GM12878 (cell line): ENCODE data around the gene CTNNA3. TPM values are rescaled to one million over a fixed set of nuclear protein-coding genes. Genes with fewer than 3 reads are reported as not detected.

Source experiments
- ATAC-seq: fragments of 200-7000 bp; cut with Tn5 transposase; 3 replicates; pipeline ENCODE4 v1.9.1; 2020; ENCODE audit warnings: mild to moderate bottlenecking, moderate library complexity
- BruUV-seq: library from RNA; stranded (reverse); fragments of 400-500 nt; replicated peaks from 2 replicates; lab custom pipeline; 2021; lab: Mats Ljungman, UMichigan
- CTCF ChIA-PET: fragments of 300-600 bp; sonication (Branson Sonifier 250); formaldehyde crosslinking; extraction: SDS; loops from one replicate; lab custom pipeline; 2021; ENCODE audit warnings: inconsistent platforms; lab: Yijun Ruan, JAX
- POLR2A ChIA-PET: fragments of 350-600 bp; formaldehyde crosslinking; extraction: SDS; loops from one replicate; lab custom pipeline; 2021; ENCODE audit warnings: inconsistent platforms; lab: Charles Lee
- RAD21 ChIA-PET: fragments of 300-600 bp; sonication (Branson Sonifier 250); formaldehyde crosslinking; loops from one replicate; lab custom pipeline; 2023; ENCODE audit warnings: antibody characterized with exemption; ENCODE audit not compliant: unreplicated experiment; lab: Charles Lee
- SMC1A ChIA-PET: fragments of 300-600 bp; sonication (Branson Sonifier 250); formaldehyde crosslinking; loops from one replicate; lab custom pipeline; 2023; ENCODE audit not compliant: unreplicated experiment, uncharacterized antibody; lab: Charles Lee
- DNase-seq: peaks from one replicate; pipeline ENCODE4 v3.0.0-alpha.2; 2011; ENCODE audit warnings: low read depth, low spot score
- FAIRE-seq: peaks from 3 replicates; lab custom pipeline; 2011; peaks lifted over from hg19 to GRCh38; lab: Jason Lieb, UNC
- H2AFZ ChIP-seq: 2 replicates; pipeline ENCODE4 v1.6.0; 2011; ENCODE audit warnings: low read depth, low read length, control low read depth; ENCODE audit not compliant: control insufficient read depth
- H3K27ac ChIP-seq: 2 replicates; pipeline ENCODE4 v1.5.1; 2011; ENCODE audit warnings: control low read depth; ENCODE audit not compliant: control insufficient read depth, insufficient read depth
- H3K27me3 ChIP-seq, 2 experiments: replicated peaks in 1 of 2; 2 replicates each; pipeline versions ENCODE4 v1.6.0 to v1.6.1; 2011; ENCODE audit warnings: low read length in 1 of 2; ENCODE audit not compliant: control insufficient read depth in 2 of 2, insufficient read depth in 2 of 2
- H3K36me3 ChIP-seq, 2 experiments: 2 replicates each; pipeline ENCODE4 v1.5.1; 2011; ENCODE audit warnings: low read length in 1 of 2; ENCODE audit not compliant: control insufficient read depth in 2 of 2, insufficient read depth in 2 of 2
- H3K4me1 ChIP-seq: 2 replicates; pipeline ENCODE4 v1.6.1; 2011; ENCODE audit warnings: mild to moderate bottlenecking, low read length, moderate library complexity, mixed read lengths; ENCODE audit not compliant: control insufficient read depth, insufficient read depth
- H3K4me2 ChIP-seq: 2 replicates; pipeline ENCODE4 v1.6.0; 2011; ENCODE audit warnings: control low read depth; ENCODE audit not compliant: control insufficient read depth, insufficient read depth
- H3K4me3 ChIP-seq: fragments of 200-600 bp; sonication (generic); 2 replicates; pipeline ENCODE4 v1.5.1; 2016
- H3K79me2 ChIP-seq: 2 replicates; pipeline ENCODE4 v1.6.0; 2011; ENCODE audit warnings: low read length; ENCODE audit not compliant: control insufficient read depth, insufficient read depth
- H3K9ac ChIP-seq: 2 replicates; pipeline ENCODE4 v1.8.0; 2011; ENCODE audit warnings: low read length, control low read depth, mixed read lengths; ENCODE audit not compliant: control insufficient read depth, insufficient read depth
- H3K9me3 ChIP-seq: replicated peaks from 3 replicates; pipeline ENCODE4 v1.5.1; 2011; ENCODE audit warnings: mild to moderate bottlenecking, low read length; ENCODE audit not compliant: control insufficient read depth, insufficient read depth
- H4K20me1 ChIP-seq: 2 replicates; pipeline ENCODE4 v1.6.0; 2011; ENCODE audit not compliant: control insufficient read depth, insufficient read depth
- HDAC2 ChIP-seq: fragments of 200-600 bp; sonication (generic); IDR thresholded peaks from 2 replicates; pipeline ENCODE4 v1.6.1; 2017
- IRF3 ChIP-seq: fragments of 450-650 bp; IDR thresholded peaks from 2 replicates; pipeline ENCODE4 v1.6.1; 2014; ENCODE audit warnings: mild to moderate bottlenecking
- NRF1 ChIP-seq: conservative IDR thresholded peaks from 2 replicates; pipeline ENCODE4 v1.6.1; 2011; ENCODE audit warnings: mild to moderate bottlenecking, low read depth, low read length, improper control_type of control experiment
- PKNOX1 ChIP-seq: fragments of 450-650 bp; IDR thresholded peaks from 2 replicates; pipeline ENCODE4 v1.6.1; 2016; ENCODE audit warnings: mild to moderate bottlenecking
- RCOR1 ChIP-seq: conservative IDR thresholded peaks from 2 replicates; pipeline ENCODE4 v1.6.1; 2012; ENCODE audit warnings: low read depth, low read length, improper control_type of control experiment
- RFX5 ChIP-seq: IDR thresholded peaks from 2 replicates; pipeline ENCODE4 v1.6.1; 2011; ENCODE audit warnings: low read depth, low read length, improper control_type of control experiment
- SREBF2 ChIP-seq: IDR thresholded peaks from 2 replicates; pipeline ENCODE4 v1.6.1; 2012; ENCODE audit warnings: mild to moderate bottlenecking, low read length
- USF2 ChIP-seq: IDR thresholded peaks from 2 replicates; pipeline ENCODE4 v1.6.1; 2011; ENCODE audit warnings: low read depth, low read length, improper control_type of control experiment, borderline replicate concordance
- ZNF592 ChIP-seq: fragments of 450-650 bp; IDR thresholded peaks from 2 replicates; pipeline ENCODE4 v1.6.1; 2017; ENCODE audit warnings: mild to moderate bottlenecking, moderate library complexity
- ZZZ3 ChIP-seq: IDR thresholded peaks from 2 replicates; pipeline ENCODE4 v1.6.1; 2011; ENCODE audit warnings: low read depth; ENCODE audit not compliant: control insufficient read depth, insufficient read length
- WGBS: methylation state at CpG from one replicate; pipeline ENCODE4 v1.1.6; 2016; ENCODE audit warnings: low lambda C conversion rate; ENCODE audit not compliant: insufficient replicate concordance, insufficient coverage; ENCODE audit errors: missing lambda C conversion rate; 5-methylcytosine and 5-hydroxymethylcytosine counted together
- in situ Hi-C: fragments of 300-500 bp; cut with MboI; formaldehyde crosslinking; loops from 9 replicates; pipeline ENCODE4 v1.14.3; 2018; ENCODE audit warnings: mixed read lengths
- intact Hi-C: fragments of 100-400 bp; cut with micrococcal nuclease; formaldehyde crosslinking; loops from one replicate; pipeline ENCODE4 v1.14.2; 2022; ENCODE audit not compliant: unreplicated experiment
- polyA plus RNA-seq, 11 experiments: library from polyadenylated mRNA; depleted of rRNA in 4 of 11; unstranded in 6 of 11; stranded (reverse) in 5 of 11; fragments of >200 nt; fragmentation: Nextera tagmentation in 4 of 11; fragmentation: Illumina TruSeq in 1 of 11; extraction: Ambion mirVana in 4 of 11; extraction: Trizol in 1 of 11; gene quantifications; 1 replicate in 1 of 11; 2 replicates in 10 of 11; pipeline versions ENCODE4 v1.2.1 to v1.2.3, GENCODE V29; 2011 to 2016; ENCODE audit warnings: inconsistent platforms in 2 of 11, missing spikeins in 2 of 11, low read depth in 1 of 11
- total RNA-seq, 4 experiments: library from RNA; depleted of rRNA in 3 of 4; stranded (reverse); fragments of >200 nt in 3 of 4; fragmentation: Illumina TruSeq in 1 of 4; extraction: Trizol in 1 of 4; gene quantifications; 2 replicates each; pipeline versions ENCODE4 v1.2.1 to v1.2.3, GENCODE V29; 2013 to 2021

The CTNNA3 gene
- total and polyA plus RNA-seq, 10 of the 15 experiments (the other 5 are each of a cell fraction or from before 2014, with no cell fraction given) = under 0.01 to 4.5 (median 0.22) TPM; not detected in 2

GRCh38 chr10:66187053-66187733 lies 1508.8 kb downstream of the CTNNA3 start:
- in situ Hi-C loops = no loop called here

More at GRCh38 chr10:66187053-66187733, 1508.8 kb downstream of the CTNNA3 start:
- intact Hi-C loops = loop anchor here (10.0 kb wide), 1 partner anchor 632 kb away; no protein-coding TSS in a partner anchor
- Histone ChIP-seq H2AFZ (no peak overlapping the region), H3K79me2 (no peaks in the 10 kb centered on the region), H3K27me3 (no peaks in the 10 kb centered on the region), H3K9me3 (no peaks in the 10 kb centered on the region), H3K27ac (no peak overlapping the region), H3K4me2 (no peak overlapping the region), H3K4me1 (no peaks in the 10 kb centered on the region), H3K9ac (no peak overlapping the region), H3K36me3 (no peaks in the 10 kb centered on the region), H3K4me3 (no peak overlapping the region), H4K20me1 (no peaks in the 10 kb centered on the region)
- BruUV-seq = no TSS peak
- CTCF ChIA-PET = interaction anchor here (1.2 to 1.7 kb wide), 4 partner anchors 10 to 1331 kb away, joined by 3 to 6 read pairs (median 4); no protein-coding TSS in a partner anchor
- POLR2A ChIA-PET = no interaction called here
- DNase-seq (no peak), ATAC-seq (no peak), FAIRE-seq (peak; percentile 38)
- SMC1A ChIA-PET = interaction anchor here (0.6 to 1.0 kb wide), 4 partner anchors 10 to 739 kb away, joined by 3 read pairs; partner anchors contain the start of gene LRRTM3
- TF ChIP-seq RCOR1 (no peak), ZZZ3 (no peak), USF2 (no peak), NRF1 (no peak), IRF3 (no peak), ZNF592 (no peak), RFX5 (no peak), PKNOX1 (no peak), SREBF2 (no peak), HDAC2 (no peak)
- RAD21 ChIA-PET = interaction anchor here (1.4 kb wide), 1 partner anchor 744 kb away, joined by 3 read pairs; no protein-coding TSS in a partner anchor
- 0% methylated on average over 3 of the region's 3 CpGs for WGBS
